SU-DHL-6 (cell line): ENCODE results near the gene PDZD2.

ENCODE experiments used
- H2AFZ ChIP-seq: fragments of 200-600 bp; sonication (generic); 2 replicates; pipeline ENCODE4 v1.6.1; 2014; ENCODE audit warnings: low read depth, mild to moderate bottlenecking, moderate library complexity, mixed read lengths, antibody characterized with exemption, low read length; ENCODE audit not compliant: severe bottlenecking
- H3F3A ChIP-seq: fragments of 200-600 bp; shearing (Covaris generic); 2 replicates; pipeline ENCODE4 v1.6.0; 2016; ENCODE audit warnings: antibody characterized with exemption, mild to moderate bottlenecking; ENCODE audit not compliant: insufficient read depth
- H3K27ac ChIP-seq: fragments of 200-600 bp; sonication (generic); 2 replicates; pipeline ENCODE4 v1.5.1; 2016; ENCODE audit warnings: low read depth, mild to moderate bottlenecking, low read length, moderate library complexity, mixed read lengths
- H3K27me3 ChIP-seq: fragments of 200-600 bp; sonication (generic), shearing (Covaris generic); 2 replicates; pipeline ENCODE4 v1.6.0; 2014; ENCODE audit warnings: mild to moderate bottlenecking, low read length
- H3K36me3 ChIP-seq: fragments of 200-600 bp; sonication (generic); 2 replicates; pipeline ENCODE4 v1.6.1; 2014; ENCODE audit warnings: mild to moderate bottlenecking, low read length, mixed read lengths
- H3K4me2 ChIP-seq: fragments of 300-600, 200-600 bp; shearing (Covaris generic), sonication (generic); 2 replicates; pipeline ENCODE4 v1.6.0; 2014; ENCODE audit warnings: low read length, low read depth, mild to moderate bottlenecking; ENCODE audit not compliant: poor library complexity, severe bottlenecking
- H3K4me3 ChIP-seq: fragments of 200-600 bp; sonication (generic); 2 replicates; pipeline ENCODE4 v1.5.1; 2014; ENCODE audit warnings: antibody characterized with exemption, low read length, mild to moderate bottlenecking, mixed read lengths; ENCODE audit not compliant: insufficient read depth, poor library complexity, severe bottlenecking
- H3K79me2 ChIP-seq: fragments of 200-600 bp; sonication (generic); 2 replicates; pipeline ENCODE4 v1.6.1; 2014; ENCODE audit warnings: mild to moderate bottlenecking, low read length, moderate library complexity; ENCODE audit not compliant: insufficient read depth
- H3K9ac ChIP-seq: fragments of 200-600 bp; sonication (generic); 2 replicates; pipeline ENCODE4 v1.7.0; 2014; ENCODE audit warnings: mild to moderate bottlenecking, low read length
- H3K9me2 ChIP-seq: fragments of 200-600 bp; sonication (generic); replicated peaks from 2 replicates; pipeline ENCODE4 v1.6.1; 2014; ENCODE audit warnings: low read length; ENCODE audit not compliant: insufficient read depth
- H3K9me3 ChIP-seq: fragments of 200-600 bp; sonication (generic); 2 replicates; pipeline ENCODE4 v1.6.1; 2014; ENCODE audit warnings: low read length, mixed read lengths; ENCODE audit not compliant: insufficient read depth
- H4K20me1 ChIP-seq: fragments of 200-600 bp; sonication (generic); 2 replicates; pipeline ENCODE4 v1.6.1; 2014; ENCODE audit warnings: low read depth, mild to moderate bottlenecking, antibody characterized with exemption, low read length, moderate library complexity, mixed read lengths
- EZH2phosphoT487 ChIP-seq: fragments of 200-600 bp; sonication (generic), shearing (Covaris generic); conservative IDR thresholded peaks from 2 replicates; pipeline ENCODE4 v1.6.1; 2018; ENCODE audit warnings: mild to moderate bottlenecking, antibody characterized with exemption, low read length, moderate library complexity, mixed read lengths
- TF ChIP-seq, protein P1 (sequence below): fragments of 200-600 bp; sonication (generic); IDR thresholded peaks from one replicate; pipeline ENCODE4 v1.5.1; 2017; ENCODE audit warnings: antibody characterized with exemption, mild to moderate bottlenecking, low read length, moderate library complexity; ENCODE audit not compliant: insufficient read depth, poor library complexity, severe bottlenecking

Gene PDZD2

DNA sequence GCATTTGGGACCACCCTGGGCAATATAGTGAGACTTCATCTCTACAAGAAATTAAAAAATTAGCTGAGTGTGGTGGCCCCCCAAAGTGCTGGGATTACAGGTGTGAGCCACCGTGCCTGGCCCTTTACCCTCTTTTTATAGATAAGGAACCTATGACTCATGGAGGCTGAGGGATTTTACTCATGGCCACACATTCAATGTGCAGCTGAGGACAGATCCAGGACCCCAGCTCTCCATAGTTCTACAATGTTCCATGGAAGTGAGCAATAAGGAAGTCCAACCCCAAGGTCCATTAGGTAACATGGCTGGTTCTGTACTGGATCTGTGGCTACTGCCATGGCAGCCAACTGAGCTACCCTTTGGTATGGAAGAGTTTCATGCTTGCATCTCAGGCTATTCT lies 25.3 kb upstream of the PDZD2 start:
- H3K4me3 ChIP-seq, result no peak overlapping the region
- H3K79me2 ChIP-seq, result no peaks in the 10 kb centered on the region
- H3F3A ChIP-seq, result no peaks in the 10 kb centered on the region
- no peak overlapping the region for H3K4me2 ChIP-seq
- H2AFZ ChIP-seq, result no peak overlapping the region
- H3K36me3 ChIP-seq, result no peaks in the 10 kb centered on the region
- H3K27ac ChIP-seq, result no peak overlapping the region
- H3K9me2 ChIP-seq, result no peaks in the 10 kb centered on the region
- TF ChIP-seq EZH2phosphoT487, result no peak
- TF ChIP-seq, protein P1, sequence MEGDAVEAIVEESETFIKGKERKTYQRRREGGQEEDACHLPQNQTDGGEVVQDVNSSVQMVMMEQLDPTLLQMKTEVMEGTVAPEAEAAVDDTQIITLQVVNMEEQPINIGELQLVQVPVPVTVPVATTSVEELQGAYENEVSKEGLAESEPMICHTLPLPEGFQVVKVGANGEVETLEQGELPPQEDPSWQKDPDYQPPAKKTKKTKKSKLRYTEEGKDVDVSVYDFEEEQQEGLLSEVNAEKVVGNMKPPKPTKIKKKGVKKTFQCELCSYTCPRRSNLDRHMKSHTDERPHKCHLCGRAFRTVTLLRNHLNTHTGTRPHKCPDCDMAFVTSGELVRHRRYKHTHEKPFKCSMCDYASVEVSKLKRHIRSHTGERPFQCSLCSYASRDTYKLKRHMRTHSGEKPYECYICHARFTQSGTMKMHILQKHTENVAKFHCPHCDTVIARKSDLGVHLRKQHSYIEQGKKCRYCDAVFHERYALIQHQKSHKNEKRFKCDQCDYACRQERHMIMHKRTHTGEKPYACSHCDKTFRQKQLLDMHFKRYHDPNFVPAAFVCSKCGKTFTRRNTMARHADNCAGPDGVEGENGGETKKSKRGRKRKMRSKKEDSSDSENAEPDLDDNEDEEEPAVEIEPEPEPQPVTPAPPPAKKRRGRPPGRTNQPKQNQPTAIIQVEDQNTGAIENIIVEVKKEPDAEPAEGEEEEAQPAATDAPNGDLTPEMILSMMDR, result no peak
- H4K20me1 ChIP-seq, result no peaks in the 10 kb centered on the region
- H3K27me3 ChIP-seq, result no peaks in the 10 kb centered on the region
- no peaks in the 10 kb centered on the region for H3K9me3 ChIP-seq
- H3K9ac ChIP-seq, result no peak overlapping the region

DNA sequence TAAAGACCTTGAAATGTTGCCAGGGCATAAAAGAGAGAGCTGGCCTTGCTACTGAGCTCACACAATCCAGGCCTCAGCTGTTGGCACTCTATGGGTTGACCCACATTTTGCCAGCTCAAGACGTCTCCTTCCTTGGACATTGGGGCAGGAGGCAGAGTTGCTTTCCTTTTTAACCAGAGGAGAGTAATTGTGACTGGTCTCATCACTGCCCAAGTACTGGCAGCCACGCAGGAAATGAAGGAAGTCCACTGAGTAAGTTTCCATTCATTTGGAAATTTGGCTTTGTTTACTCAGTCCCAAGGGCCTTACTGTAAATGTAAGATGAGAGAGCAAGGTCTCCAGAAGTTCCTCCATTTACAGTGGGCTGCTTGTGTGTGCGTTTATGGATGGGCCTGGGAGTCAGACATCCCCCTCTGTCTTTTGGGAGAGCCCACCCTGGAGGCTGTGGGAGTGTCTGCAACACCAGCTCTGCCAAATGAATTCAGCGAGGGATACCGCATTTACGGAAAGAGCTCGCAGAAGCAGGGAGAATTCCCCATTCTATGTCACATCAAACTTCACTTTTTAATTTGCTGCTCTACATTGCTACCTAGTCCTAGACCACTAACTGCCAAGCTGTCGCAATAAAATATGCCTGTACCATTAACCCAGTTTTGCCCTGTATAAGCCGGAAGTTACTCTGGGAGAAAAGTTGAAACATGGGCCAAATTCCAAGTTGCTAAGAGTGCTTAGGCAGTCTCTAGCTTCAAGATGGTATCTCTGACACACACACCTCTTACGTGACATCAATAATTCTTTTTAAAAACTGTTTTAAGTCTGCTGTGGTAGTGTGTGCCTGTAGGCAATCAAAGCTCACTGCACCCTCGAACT lies 24.5 kb upstream of the PDZD2 start:
- no peaks in the 10 kb centered on the region for H3K79me2 ChIP-seq
- no peak overlapping the region for H3K4me3 ChIP-seq
- no peak overlapping the region for H2AFZ ChIP-seq
- no peaks in the 10 kb centered on the region for H4K20me1 ChIP-seq
- H3K27ac ChIP-seq, result no peak overlapping the region
- no peaks in the 10 kb centered on the region for H3K9me2 ChIP-seq
- H3K4me2 ChIP-seq, result no peak overlapping the region
- H3K9me3 ChIP-seq, result no peaks in the 10 kb centered on the region
- H3K9ac ChIP-seq, result no peak overlapping the region
- H3F3A ChIP-seq, result no peaks in the 10 kb centered on the region
- no peak for TF ChIP-seq EZH2phosphoT487
- TF ChIP-seq, protein P1, result no peak
- no peaks in the 10 kb centered on the region for H3K27me3 ChIP-seq
- no peaks in the 10 kb centered on the region for H3K36me3 ChIP-seq

DNA sequence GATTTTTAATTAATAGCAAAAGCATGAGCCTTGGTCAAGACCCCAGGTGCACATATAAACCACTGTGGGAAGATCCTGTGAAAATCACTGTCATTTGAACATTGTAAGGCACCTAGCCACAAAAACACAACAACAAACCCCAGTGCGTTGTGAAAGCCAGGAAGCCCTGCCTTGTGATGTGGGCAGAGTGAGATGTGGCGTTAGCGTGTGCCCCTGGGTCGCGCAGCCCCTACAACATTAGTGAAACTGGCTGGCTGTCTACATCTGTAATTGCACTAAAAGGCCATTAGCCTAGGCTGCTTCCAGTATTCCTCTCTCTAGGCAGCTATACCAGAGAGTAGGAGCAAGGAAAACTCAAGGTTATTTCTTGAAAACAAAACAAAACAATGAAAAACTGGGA lies 21.1 kb upstream of the PDZD2 start:
- Histone ChIP-seq H3K27me3 (no peaks in the 10 kb centered on the region), H3K9me3 (no peaks in the 10 kb centered on the region), H3F3A (no peaks in the 10 kb centered on the region), H4K20me1 (no peaks in the 10 kb centered on the region), H3K9me2 (no peaks in the 10 kb centered on the region), H3K4me2 (no peak overlapping the region), H3K27ac (no peak overlapping the region), H3K9ac (no peak overlapping the region), H2AFZ (no peak overlapping the region), H3K4me3 (no peak overlapping the region), H3K36me3 (no peaks in the 10 kb centered on the region), H3K79me2 (no peaks in the 10 kb centered on the region)
- TF ChIP-seq, protein P1, result no peak
- TF ChIP-seq EZH2phosphoT487, result no peak
